GM12892 (cell line): ENCODE data around the gene KAT6B.

Experiments
- POLR2A ChIP-seq: IDR thresholded peaks from 2 replicates; pipeline ENCODE4 v1.6.1; 2011; ENCODE audit warnings: low read depth, low read length, control low read depth
- POLR2AphosphoS5 ChIP-seq: IDR thresholded peaks from 2 replicates; pipeline ENCODE4 v1.6.1; 2011; ENCODE audit warnings: low read depth, low read length, control low read depth

- TF ChIP-seq POLR2A: no peak
- TF ChIP-seq POLR2AphosphoS5: no peak
Measured at GRCh38 chr10:75032119-75032518, 205.7 kb downstream of the KAT6B start.
